SIG-M5 (cell line): ENCODE measurements around the gene AFAP1.

Source experiments
- DNase-seq: peaks from one replicate; lab custom pipeline; 2025; lab: John Stamatoyannopoulos, UW

AFAP1 gene

GRCh38 chr4:7863911-7864681 lies 75.6 kb downstream of the AFAP1 start:
- no peak for DNase-seq

- DNase-seq = no peak
These were observed 77.0 kb downstream of the AFAP1 start for GRCh38 chr4:7862561-7863192.

- DNase-seq = no peak
These were observed 78.2 kb downstream of the AFAP1 start for GRCh38 chr4:7861440-7861881.

DNA sequence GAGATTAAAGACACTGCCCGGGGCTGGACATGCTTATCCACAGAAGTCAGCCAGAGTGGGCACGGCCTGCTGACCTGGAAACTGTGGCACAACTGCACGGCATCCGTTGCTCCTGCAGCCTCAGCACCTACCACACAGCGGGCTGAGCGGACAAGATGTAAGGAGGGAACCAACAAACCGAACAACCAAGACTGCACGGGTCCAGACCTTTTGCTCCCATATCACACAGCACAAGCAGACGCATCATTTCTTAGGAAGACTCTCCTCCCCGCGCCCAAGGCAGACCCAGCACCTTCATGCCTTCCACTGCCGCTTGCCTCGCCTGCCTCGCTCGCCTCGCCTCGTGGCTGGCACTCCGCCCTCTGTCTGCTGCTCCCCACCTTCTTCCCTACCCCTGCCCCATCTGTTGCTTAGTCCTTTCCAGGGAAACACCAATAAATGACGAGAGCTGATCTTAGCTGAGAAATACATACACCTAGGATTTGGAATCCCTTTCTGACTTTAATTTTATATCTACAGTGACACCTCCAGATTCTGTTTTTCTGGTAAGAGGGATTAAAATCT lies 79.0 kb downstream of the AFAP1 start:
- DNase-seq = no peak

DNA sequence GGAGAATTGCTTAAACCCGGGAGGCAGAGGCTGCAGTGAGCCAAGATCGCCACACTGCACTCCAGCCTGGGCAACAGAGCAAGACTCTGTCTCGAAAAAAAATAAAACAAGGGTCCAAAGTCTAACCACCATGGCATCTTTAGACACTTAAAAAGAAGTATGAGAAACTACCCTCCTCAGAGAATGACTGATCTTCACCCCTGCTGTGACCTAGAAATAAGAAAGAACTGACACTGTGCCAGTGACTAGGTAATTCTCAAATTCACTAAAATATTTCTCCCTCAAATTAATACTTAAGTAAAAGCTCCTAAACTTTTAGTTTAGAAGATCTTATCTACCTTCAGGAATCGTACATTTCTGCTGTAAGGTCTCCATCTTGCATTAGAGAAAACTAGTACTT lies 80.3 kb downstream of the AFAP1 start:
- DNase-seq = no peak

DNA sequence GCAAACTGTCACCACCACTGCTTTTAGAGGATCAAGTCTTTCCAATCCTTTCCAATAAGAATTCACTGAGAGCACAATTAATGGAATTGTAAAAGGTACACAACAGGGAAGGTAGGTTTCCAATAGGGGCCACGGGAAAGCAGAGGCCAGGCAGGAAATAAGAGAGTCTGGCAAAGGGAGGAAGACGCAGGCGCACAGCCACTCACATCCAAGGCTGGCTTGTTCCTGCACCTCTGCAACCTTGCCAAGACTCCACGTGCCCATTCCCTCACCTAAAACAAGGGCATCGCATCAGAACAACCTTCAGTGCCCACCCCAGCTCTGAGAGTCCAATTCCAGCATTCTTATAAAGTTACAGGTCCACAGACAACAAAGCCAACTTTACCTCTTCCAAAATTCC lies 81.2 kb downstream of the AFAP1 start:
- no peak for DNase-seq

DNA sequence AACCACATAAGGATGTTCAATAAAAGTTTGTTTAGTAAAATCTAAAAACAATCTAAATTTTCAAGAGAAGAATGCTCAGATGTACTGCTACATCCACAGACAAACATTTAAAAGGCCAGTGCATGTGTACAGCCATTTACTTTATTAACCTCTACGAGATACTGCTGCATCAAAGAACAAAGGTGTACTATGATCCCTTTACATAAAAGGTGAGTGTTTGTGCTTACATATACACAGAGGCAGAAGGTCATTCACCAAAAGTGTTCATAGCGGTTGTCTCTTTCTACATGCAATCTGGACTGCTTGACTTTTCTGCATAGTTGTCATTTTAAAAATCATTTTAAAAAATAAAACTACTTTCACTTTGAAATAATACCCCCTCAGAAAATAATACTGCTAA lies 81.7 kb downstream of the AFAP1 start:
- DNase-seq = no peak

DNA sequence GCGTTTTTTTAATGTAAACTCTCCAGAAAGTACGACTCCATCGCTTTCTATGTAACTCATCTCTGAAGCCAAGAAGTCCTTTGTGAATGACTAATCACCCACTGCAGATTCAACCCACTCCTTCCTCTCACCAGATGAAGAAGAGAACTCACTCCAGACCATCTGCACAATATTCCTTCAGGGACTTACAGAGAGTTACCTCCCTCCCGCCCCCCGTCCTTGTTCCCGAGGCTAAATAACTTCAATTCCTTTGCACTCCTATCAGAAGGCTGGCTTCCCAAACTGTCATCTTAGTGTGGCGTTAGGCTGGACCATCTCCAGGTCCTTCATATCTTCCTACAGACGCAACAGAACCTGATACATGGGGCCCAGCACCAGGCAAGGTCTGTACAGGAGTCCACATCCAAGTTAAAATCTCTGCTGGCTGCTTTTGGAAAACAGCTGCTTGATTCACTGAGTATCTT lies 82.4 kb downstream of the AFAP1 start:
- DNase-seq = no peak

- DNase-seq = no peak
These were observed 83.9 kb downstream of the AFAP1 start for GRCh38 chr4:7855731-7856130.

DNA sequence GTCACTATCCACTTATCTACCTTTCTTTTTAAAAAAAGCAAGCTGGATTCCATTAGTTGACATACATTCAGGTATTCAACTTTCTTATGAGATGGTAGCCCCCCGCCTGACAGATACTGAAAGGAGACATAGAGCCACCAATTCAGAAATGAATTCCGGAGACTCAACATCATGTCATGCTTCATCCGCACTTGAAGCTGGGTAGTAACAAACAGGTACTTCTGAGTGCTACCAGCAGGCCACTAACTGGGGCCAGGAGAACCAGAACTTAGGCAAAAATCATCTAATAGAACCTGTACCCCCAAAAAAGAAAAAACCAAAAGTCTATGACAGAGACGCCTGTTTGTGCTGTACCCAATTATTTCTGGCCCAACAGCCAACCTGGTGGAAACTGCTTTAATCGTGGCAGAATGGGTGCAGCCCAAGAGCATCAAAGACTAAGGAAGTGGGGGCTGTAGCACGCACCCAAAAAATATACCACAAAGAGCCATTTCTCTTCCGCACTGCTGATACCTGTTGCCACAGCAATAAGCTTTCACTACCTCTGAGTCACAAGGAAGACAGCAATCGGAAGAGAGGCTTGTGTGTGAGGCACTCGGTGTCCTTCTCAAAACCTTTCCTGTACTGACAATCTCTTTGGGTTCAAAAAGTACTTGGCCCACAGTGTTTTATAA lies 84.8 kb downstream of the AFAP1 start:
- DNase-seq = no peak

DNA sequence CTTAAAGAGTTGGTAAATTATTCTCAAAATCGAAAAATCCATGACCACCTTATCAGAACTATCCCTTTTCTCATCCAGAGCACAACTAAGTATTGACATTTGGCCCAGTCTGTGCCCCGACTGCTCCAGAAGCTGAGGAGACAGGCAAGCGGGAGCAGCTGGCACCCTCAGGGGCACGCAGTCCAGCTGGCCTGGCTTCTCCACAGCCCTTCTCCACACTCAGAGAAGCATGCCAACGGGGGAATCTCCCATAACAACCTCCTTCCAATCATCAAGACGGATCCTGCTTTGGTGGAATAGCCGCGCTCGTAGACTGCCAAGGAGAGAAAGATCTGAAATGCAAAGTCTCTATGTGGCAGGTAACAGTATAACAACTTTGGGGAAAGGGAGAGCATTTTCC lies 85.4 kb downstream of the AFAP1 start:
- no peak for DNase-seq

DNA sequence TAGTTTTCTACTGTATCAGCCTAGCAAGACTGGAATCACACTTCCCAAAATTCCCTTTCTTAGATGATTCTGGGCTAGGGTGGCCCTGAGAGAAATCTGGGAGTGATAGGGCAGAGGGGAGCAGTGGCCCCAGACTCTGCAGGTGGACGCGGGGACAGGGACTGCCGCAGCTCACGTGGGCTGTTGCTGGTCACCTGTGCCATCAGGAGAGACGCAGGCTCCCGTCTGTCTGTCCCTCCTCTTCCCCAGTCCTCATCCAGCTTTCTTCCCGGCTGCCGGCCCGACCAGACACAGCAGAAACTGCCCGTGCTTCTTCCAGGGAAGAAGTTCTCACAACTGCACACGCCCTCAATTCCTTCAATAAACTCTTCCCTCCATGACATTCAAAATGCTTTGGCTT lies 86.4 kb downstream of the AFAP1 start:
- DNase-seq = no peak

DNA sequence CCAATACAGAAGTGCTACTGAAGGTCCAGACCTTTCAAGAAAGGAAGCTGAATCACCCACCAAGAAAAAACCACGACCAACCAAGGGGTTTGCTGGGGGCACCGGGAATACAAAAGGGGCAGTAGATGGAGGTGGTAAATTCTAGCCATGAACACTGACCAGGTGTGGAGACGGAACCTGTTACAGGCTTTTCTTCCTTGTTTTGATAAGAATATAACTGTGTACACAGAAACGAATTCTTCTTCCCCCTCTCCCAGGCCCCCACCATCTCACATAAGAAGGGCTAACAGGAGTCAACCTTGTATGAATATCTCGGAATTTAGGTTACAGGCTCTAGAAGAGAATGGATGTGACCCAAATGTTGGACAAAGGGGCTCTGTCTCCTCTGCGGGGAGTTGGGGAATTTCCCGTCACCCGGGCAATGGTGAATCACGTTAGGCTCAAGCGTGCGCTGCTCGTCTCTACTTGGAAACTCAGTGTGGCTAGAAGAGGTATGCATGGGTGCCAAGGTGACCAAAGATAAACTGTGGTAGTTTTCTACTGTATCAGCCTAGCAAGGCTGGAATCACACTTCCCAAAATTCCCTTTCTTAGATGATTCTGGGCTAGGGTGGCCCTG lies 87.0 kb downstream of the AFAP1 start:
- no peak for DNase-seq

DNA sequence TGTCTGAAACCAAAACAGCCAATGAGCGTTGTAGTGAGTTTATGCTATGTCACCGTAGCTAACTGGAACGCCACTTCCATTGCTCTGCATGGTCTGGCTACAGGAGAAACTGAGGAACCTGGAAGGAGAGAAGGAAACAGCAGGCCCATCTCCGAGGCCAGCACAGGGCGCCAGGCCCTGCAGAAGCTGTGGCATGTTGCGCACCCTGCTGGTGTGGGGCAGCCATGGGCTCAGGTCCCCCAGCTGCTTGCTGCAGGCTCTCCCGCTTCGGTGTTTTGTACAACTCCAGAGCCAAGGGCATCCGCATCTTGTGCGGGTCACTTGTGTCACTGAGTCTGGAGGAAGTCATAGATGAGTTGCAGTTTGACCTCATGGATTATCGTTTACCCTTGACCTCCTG lies 89.2 kb downstream of the AFAP1 start:
- no peak for DNase-seq

DNA sequence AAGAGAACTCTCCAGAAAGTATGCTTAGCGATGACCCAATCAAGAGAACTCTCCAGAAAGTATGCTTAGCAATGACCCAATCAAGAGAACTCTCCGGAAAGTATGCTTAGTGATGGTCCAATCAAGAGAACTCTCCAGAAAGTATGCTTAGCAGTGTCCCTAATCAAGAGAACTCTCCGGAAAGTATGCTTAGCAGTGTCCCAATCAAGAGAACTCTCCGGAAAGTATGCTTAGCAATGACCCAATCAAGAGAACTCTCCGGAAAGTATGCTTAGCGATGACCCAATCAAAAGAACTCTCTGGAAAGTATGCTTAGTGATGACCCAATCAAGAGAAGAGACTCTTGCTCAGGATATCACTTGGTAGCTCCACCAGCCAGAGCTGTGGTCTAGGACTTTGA lies 92.5 kb downstream of the AFAP1 start:
- no peak for DNase-seq

DNA sequence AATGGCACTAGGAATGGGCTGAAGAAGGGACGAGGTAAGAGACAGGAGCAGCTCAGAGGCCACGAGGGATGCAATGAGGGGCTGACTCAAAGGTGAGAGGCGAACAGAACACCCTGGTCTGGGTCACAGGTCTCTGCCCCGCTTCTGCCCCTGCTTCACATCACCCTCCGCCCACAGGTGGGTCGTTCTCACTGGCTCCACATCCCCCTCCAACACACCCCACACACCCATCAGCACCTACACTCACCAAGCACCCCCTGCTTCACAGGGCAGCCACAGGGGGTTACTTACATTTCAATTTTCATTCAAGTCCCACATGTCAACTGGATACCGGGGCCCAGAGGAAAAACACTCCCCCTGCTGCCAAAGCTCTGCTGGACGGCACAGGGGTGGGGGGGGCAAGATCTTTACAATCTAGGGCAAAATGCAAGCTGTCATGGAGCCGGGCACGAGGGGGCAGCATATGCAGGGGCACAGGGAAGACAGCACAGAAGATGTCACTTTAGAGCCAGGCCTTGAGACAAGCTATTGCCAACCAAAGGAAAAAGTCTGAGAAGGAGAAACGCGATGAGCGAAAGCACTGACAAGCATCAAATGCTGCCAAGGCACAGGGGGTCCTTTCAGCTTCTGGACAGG lies 94.0 kb downstream of the AFAP1 start:
- no peak for DNase-seq

GRCh38 chr4:7844594-7844991 lies 95.1 kb downstream of the AFAP1 start:
- no peak for DNase-seq

DNA sequence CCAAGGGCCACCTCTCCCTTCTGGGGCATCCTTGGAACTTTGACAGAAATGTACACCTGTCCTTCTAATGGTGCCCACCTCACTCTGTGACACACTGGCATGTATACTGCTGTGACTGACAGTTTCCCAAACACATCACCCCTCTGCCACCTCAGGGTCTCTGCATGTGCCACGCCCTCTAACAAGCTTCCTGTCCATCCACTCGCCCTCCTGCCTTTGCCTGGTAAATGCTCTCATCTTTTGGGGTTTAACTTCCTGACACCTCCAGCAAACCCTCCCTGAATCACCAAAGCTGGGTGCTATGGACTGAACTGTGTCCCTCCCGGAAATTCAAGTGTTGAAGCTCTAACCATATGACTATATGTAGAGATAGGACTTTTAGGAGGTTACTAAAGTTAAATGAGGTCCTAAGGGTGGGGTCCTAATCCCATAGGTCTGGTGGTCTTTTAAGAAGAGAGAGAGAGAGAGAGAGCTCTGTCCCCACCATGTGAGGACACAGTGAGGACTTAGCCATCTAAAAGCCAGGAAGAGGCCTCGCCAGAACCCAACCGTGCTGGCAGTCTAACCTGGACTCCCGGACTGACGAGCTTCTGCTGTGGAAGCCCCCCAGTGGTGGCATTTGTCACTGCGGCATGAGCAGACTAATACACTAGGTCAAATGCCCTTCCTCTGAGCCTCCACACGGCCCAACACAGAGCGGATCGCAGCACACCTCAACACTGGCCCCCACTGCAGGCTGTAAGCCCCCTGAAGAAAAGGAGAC lies 95.6 kb downstream of the AFAP1 start:
- no peak for DNase-seq

DNA sequence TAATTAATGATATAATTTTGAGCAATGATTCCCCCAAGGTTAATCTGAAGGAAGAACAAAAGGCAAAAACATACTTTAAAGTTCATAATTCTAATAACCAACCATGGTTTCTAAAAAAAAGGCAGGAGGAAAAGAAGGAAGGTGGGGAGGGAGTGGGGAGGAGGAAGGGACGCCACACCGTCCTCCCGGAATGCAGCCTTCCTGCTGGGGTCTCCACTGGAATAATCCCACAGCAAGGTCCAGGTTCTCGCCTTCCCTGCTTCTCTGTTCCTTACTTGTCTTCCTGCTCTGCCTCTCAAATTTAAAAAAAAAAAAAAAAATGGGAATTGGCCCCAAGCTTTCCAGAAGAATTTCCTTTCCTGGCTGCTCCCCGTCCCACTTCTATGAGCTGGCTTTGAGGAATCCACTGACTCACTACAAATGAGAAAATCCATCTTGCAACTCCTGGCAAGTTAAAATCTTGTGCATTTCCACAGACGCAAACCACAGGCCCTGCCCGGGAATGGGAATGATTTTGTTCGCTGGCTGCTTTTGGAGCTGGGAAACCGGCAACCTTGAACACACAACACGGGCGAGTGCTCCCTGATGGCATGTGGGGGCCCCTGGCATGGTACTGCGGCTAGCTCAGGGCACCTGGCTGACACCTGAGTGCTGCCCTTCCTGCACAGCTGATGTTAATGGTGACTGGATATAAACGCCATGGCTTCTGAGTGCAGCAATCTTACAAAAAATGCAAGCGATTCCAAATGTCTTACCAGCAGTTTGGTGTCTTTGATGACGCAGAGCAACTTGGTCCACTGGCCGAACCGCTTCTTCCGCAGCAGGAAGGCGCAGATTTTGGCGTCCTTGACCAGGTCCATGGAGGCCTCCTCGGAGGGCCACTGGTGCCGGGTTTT lies 97.0 kb downstream of the AFAP1 start:
- no peak for DNase-seq

DNA sequence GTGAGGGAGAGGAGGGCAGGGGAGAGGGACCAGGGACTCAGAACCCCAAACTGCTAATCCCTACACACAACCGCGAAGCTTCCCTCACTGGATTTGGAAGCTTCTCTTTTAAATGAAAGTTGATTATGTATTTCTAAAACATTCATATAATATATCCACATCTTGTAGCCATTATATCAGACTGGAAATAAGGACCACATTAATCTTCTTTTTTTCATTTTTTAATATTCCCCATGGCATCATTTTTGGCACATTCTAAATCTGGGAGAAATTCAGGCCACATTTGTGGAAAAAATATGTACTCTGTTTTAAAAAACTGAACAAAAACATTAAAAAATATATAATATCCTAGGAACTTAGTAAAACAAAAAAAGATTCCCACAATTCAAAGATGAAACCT lies 97.8 kb downstream of the AFAP1 start:
- no peak for DNase-seq
